ENCODE results near the gene ATP6V1G3. TPM values are rescaled to one million over a fixed set of nuclear protein-coding genes. Genes with fewer than 3 reads are reported as not detected.

ATP6V1G3 gene
- total and polyA plus RNA-seq, 7 donors, result not detected

- no peak for DNase-seq
- Histone ChIP-seq H3K4me1 (no peaks in the 10 kb centered on the region), H3K9me3 (no peaks in the 10 kb centered on the region), H3K4me3 (no peak overlapping the region), H3K27ac (no peak overlapping the region), H3K27me3 (no peaks in the 10 kb centered on the region), H3K36me3 (no peaks in the 10 kb centered on the region)
- 83% methylated on average over 1 of the region's 1 CpG for WGBS, 2 donors
- TF ChIP-seq POLR2AphosphoS5 (IDR thresholded peaks at IDR 0.05) (no peak), POLR2A (IDR thresholded peaks at IDR 0.05) (no peak), EP300 (IDR thresholded peaks at IDR 0.05) (no peak), CTCF (IDR thresholded peaks at IDR 0.05) (no peak)
- intact Hi-C loops (cut with DNase I), result no loop called here
Observed at GRCh38 chr1:198575292-198575691, 34.8 kb upstream of the ATP6V1G3 start.

DNA sequence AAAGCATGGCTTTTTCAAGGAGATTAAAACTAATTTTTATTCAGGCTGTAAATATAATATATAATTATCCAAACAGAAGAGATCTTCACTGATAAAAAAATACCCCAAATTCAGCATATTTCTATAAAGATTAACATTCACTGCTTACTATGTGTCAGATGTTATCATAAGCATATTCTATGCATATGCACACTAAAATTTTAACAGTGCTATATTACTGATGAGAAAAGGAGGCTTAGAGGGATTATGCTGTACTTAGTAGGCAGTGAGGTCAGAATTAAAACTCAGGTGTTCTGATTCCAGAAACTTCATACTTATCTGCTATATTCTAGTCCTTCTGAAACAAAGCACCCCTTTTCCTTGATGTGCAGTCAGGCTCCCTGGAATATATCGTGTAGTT is 33.8 kb upstream of the ATP6V1G3 start:
- H3K4me3 ChIP-seq, result no peak overlapping the region
- no peaks in the 10 kb centered on the region for H3K36me3 ChIP-seq
- TF ChIP-seq EP300 (IDR thresholded peaks at IDR 0.05) (no peak), POLR2AphosphoS5 (IDR thresholded peaks at IDR 0.05) (no peak), POLR2A (IDR thresholded peaks at IDR 0.05) (no peak), CTCF (IDR thresholded peaks at IDR 0.05) (no peak)
- H3K27ac ChIP-seq, result no peak overlapping the region
- no peak for DNase-seq
- intact Hi-C loops (cut with DNase I), result no loop called here
- no peaks in the 10 kb centered on the region for H3K9me3 ChIP-seq
- no peaks in the 10 kb centered on the region for H3K4me1 ChIP-seq
- H3K27me3 ChIP-seq, result no peaks in the 10 kb centered on the region
- WGBS, 2 donors, result 90 to 95% methylated on average over 1 of the region's 1 CpG

GRCh38 chr1:198564716-198565115 is 24.2 kb upstream of the ATP6V1G3 start:
- WGBS, 2 donors, result 70 to 90% methylated on average over 1 of the region's 1 CpG
- Histone ChIP-seq H3K9me3 (no peaks in the 10 kb centered on the region), H3K27ac (no peak overlapping the region), H3K4me1 (peaks cover 0 to 13% (median 0%) of the 10 kb centered on the region in 4 donors), H3K27me3 (no peaks in the 10 kb centered on the region), H3K36me3 (no peaks in the 10 kb centered on the region), H3K4me3 (no peak overlapping the region)
- DNase-seq, result no peak
- TF ChIP-seq CTCF (IDR thresholded peaks at IDR 0.05), result no peak
- no peak for TF ChIP-seq POLR2AphosphoS5 (IDR thresholded peaks at IDR 0.05)
- intact Hi-C loops (cut with DNase I), result no loop called here

GRCh38 chr1:198564157-198564556 is 23.7 kb upstream of the ATP6V1G3 start:
- intact Hi-C loops (cut with DNase I), result no loop called here
- DNase-seq, result no peak
- no peak overlapping the region for H3K4me3 ChIP-seq
- no peaks in the 10 kb centered on the region for H3K27me3 ChIP-seq
- no peaks in the 10 kb centered on the region for H3K36me3 ChIP-seq
- H3K9me3 ChIP-seq, result no peaks in the 10 kb centered on the region
- H3K4me1 ChIP-seq, result peaks cover 0 to 13% (median 0%) of the 10 kb centered on the region in 4 donors
- no peak overlapping the region for H3K27ac ChIP-seq
- TF ChIP-seq POLR2AphosphoS5 (IDR thresholded peaks at IDR 0.05), result no peak
- no peak for TF ChIP-seq POLR2A (IDR thresholded peaks at IDR 0.05)
- TF ChIP-seq CTCF (IDR thresholded peaks at IDR 0.05), result no peak
- no peak for TF ChIP-seq EP300 (IDR thresholded peaks at IDR 0.05)

DNA sequence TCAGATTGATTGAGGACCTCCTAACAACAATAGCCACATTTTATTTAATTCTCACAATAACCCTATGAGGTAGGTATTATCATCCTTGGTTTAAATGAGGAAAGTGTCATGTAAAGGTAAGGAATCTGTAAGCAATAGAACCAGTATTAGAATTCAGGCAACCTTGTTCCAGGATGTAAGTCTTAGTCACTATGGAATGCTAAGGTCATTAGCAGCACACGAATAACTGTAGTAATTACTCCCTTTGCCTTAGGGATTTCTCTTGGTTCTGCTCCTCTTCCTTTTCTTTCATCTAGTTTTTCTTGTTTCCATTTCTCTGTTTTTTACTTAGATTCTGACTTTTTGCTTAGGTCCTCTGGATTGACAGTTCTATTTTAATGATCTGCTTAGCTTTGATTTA is 23.1 kb upstream of the ATP6V1G3 start:
- H3K9me3 ChIP-seq, result no peaks in the 10 kb centered on the region
- H3K27me3 ChIP-seq, result no peaks in the 10 kb centered on the region
- H3K4me3 ChIP-seq, result no peak overlapping the region
- DNase-seq, result no peak
- 78 to 89% methylated on average over 1 of the region's 1 CpG for WGBS, 2 donors
- no peak for TF ChIP-seq CTCF (IDR thresholded peaks at IDR 0.05)
- TF ChIP-seq POLR2AphosphoS5 (IDR thresholded peaks at IDR 0.05), result no peak
- TF ChIP-seq EP300 (IDR thresholded peaks at IDR 0.05), result no peak
- TF ChIP-seq POLR2A (IDR thresholded peaks at IDR 0.05), result no peak
- no peak overlapping the region for H3K27ac ChIP-seq
- peaks cover 0 to 13% (median 0%) of the 10 kb centered on the region in 4 donors for H3K4me1 ChIP-seq
- H3K36me3 ChIP-seq, result no peaks in the 10 kb centered on the region
- intact Hi-C loops (cut with DNase I), result no loop called here

Measured in sigmoid colon (tissue), 7 donors.